AG08395 (cell line): Measurements from ENCODE around the gene PHF3.

Source experiments
- DNase-seq: peaks from one replicate; pipeline ENCODE4 v3.0.0; 2012; ENCODE audit warnings: mixed read lengths, low spot score

The PHF3 gene

GRCh38 chr6:63643862-63644261 is 8.3 kb downstream of the PHF3 start:
- no peak for DNase-seq

- DNase-seq, result peak; percentile 43
Measured at GRCh38 chr6:63644668-63645326, 9.2 kb downstream of the PHF3 start.

- DNase-seq, result no peak
Measured at GRCh38 chr6:63649269-63649668, 13.7 kb downstream of the PHF3 start.

- DNase-seq, result no peak
Measured at GRCh38 chr6:63649847-63650265, 14.3 kb downstream of the PHF3 start.

GRCh38 chr6:63652980-63653379 is 17.4 kb downstream of the PHF3 start:
- DNase-seq, result no peak

GRCh38 chr6:63660757-63661156 is 25.2 kb downstream of the PHF3 start:
- DNase-seq, result no peak

- DNase-seq, result no peak
Measured at GRCh38 chr6:63661769-63662168, 26.2 kb downstream of the PHF3 start.

GRCh38 chr6:63663147-63663955 is 27.7 kb downstream of the PHF3 start:
- DNase-seq, result peak; percentile 64

GRCh38 chr6:63663956-63664281 is 28.3 kb downstream of the PHF3 start:
- DNase-seq, result no peak

GRCh38 chr6:63671098-63671754 is 35.6 kb downstream of the PHF3 start:
- DNase-seq, result no peak

GRCh38 chr6:63672582-63673129 is 37.1 kb downstream of the PHF3 start:
- DNase-seq, result no peak

- DNase-seq, result no peak
Measured at GRCh38 chr6:63673692-63674091, 38.1 kb downstream of the PHF3 start.

- no peak for DNase-seq
Measured at GRCh38 chr6:63674635-63675034, 39.0 kb downstream of the PHF3 start.

GRCh38 chr6:63675138-63675537 is 39.5 kb downstream of the PHF3 start:
- no peak for DNase-seq

- no peak for DNase-seq
Measured at GRCh38 chr6:63676412-63677114, 41.0 kb downstream of the PHF3 start.

GRCh38 chr6:63677282-63677681 is 41.7 kb downstream of the PHF3 start:
- DNase-seq, result no peak

- no peak for DNase-seq
Measured at GRCh38 chr6:63683071-63683603, 47.5 kb downstream of the PHF3 start.

- no peak for DNase-seq
Measured at GRCh38 chr6:63685446-63686379, 50.1 kb downstream of the PHF3 start.

- DNase-seq, result no peak
Measured at GRCh38 chr6:63689421-63689820, 53.8 kb downstream of the PHF3 start.

GRCh38 chr6:63690221-63690620 is 54.6 kb downstream of the PHF3 start:
- no peak for DNase-seq

GRCh38 chr6:63705707-63706106 is 70.1 kb downstream of the PHF3 start:
- no peak for DNase-seq
